ENCODE measurements around the gene TGIF2.
"Not testable (repeated sequence)": the region's sequence is repeated elsewhere in the genome, so short reads cannot be mapped to it uniquely, and the experiment has no call there.

TGIF2 gene

GRCh38 chr20:36620917-36621316 is 47.5 kb downstream of the TGIF2 start:
- DNase-seq, result no peak

DNA sequence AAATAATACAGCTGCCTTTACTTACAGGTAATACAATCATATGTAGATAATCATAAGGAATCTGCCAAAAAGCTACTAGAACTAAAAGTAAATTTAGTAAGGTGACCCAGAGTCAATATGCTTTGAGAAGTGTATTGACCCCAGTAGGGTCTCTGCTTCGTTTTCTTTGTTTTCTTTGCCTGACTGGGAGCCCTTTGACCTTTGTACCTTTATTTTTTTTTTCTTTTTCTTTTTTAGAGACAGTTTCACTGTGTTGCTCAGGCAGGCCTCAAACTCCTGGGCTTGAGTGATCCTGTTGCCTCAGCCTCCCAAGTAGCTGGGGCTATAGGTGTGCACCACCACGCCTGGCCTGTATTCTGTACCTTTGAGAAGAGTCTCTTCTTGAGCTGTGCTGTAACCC is 50.0 kb downstream of the TGIF2 start:
- DNase-seq, result no peak

GRCh38 chr20:36624068-36624943 is 50.9 kb downstream of the TGIF2 start:
- DNase-seq, result no peak

DNA sequence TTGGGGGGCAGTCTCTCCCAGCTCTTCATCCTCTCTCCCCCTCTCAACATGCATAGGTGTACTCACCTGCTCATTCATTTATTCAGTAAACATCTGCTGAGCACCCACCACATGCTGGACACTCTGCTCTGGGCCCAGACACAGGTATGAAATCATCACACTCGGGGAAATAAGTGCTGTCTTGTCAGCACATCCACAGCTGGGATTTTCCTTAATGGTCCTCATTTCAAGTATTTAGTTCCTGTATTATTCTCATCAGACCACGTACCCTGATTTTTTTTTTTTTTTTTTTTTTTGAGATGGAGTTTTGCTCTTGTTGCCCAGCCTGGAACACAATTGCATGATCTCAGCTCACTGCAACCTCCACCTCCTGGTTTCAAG is 51.5 kb downstream of the TGIF2 start:
- DNase-seq, result no peak

GRCh38 chr20:36628076-36628475 is 54.7 kb downstream of the TGIF2 start:
- DNase-seq, result no peak

GRCh38 chr20:36629719-36630681 is 56.6 kb downstream of the TGIF2 start:
- DNase-seq, result no peak

- no peak for DNase-seq
Observed at GRCh38 chr20:36631646-36632045, 58.2 kb downstream of the TGIF2 start.

GRCh38 chr20:36632147-36632486 is 58.7 kb downstream of the TGIF2 start:
- DNase-seq, result no peak

DNA sequence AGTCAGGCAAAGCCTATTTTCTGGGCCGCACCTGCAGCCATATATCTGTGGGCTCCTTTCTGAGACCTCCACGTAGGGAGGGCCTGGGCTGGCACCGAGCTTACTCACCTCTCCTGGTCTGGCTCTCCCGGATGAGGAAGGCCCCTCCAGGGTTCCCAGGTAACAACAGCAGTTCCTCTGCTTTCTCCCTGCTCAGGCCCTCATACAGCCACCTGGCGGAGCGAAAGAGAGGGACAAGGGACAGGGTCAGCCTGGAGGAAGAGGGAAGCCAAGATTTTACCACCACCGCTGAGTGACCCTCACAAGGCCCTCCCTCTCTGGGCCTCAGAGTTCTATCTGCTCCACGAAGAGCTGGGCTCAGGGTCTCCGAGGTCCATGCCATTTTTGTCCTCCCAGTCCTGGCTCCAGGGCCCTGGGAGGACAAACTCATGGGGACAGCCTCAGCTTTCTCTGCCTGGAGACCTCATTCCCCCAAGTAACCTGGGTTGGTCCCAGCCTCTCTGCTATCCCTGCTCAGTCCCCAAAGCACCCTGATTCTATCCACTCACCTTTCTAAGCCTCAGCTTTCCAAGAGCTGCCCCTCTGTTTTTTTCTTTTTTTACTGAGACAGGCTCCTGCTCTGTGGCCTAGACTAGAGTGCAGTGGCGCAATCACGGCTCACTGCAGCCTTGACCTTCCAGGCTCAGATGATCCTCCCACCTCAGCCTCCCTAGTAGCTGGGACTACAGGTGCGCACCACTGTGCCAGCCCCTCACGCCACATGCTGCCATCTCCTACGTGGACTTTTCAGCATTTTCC is 59.3 kb downstream of the TGIF2 start:
- no peak for DNase-seq

- no peak for DNase-seq
Observed at GRCh38 chr20:36633285-36633772, 59.9 kb downstream of the TGIF2 start.

DNA sequence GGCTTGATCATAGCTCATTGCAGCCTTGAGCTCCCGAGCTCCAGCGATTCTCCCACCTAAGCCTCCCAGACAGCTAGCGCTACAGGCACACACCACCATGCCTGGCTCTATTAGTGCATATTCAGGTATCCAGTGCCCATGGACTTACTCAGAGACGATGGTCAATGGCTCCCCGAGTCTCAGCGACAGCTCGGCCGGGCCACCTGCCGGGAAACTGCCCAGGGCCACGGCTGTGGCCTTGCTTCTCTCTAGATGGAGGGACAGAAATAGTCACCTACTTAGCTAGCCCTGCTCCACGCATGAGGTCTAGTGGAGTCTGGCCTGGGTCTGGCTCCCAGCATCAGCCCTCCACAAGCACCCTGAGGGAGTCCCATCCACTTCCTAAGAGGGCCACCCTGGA is 60.9 kb downstream of the TGIF2 start:
- no peak for DNase-seq

GRCh38 chr20:36638876-36639400 is 65.5 kb downstream of the TGIF2 start:
- DNase-seq, result not testable (repeated sequence)

DNA sequence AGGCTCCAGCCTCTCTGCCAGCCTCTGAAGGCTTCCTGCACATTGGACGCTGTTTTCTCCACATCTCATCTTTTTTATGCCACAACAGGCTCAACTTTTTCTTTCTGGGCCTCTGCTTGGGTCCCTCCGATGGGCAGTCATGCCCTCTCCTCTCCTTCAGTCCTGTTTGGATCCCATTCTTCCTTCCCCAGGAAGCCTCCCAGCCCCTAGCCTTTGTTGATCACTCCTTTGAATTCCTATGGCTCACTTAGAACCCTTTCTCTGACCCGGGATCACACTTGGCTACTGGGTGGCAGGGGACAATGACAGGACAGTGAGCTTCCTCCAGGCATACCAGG is 68.1 kb downstream of the TGIF2 start:
- no peak for DNase-seq

GRCh38 chr20:36642136-36642535 is 68.7 kb downstream of the TGIF2 start:
- no peak for DNase-seq

Data from NCI-H69 (cell line).